ENCODE measurements around the gene SCAMP5. TPM values are rescaled to one million over a fixed set of nuclear protein-coding genes. Genes with fewer than 3 reads are reported as not detected.

Gene SCAMP5
- total RNA-seq, 1 donor from 2014 or later: 2.6 TPM

- no peak for ATAC-seq
- intact Hi-C loops (cut with DNase I): no loop called here
- no peak for TF ChIP-seq CTCF (IDR thresholded peaks at IDR 0.05)
- Histone ChIP-seq H3K9me3 (no peaks in the 10 kb centered on the region), H3K4me3 (no peak overlapping the region), H3K36me3 (no peaks in the 10 kb centered on the region), H3K27ac (no peak overlapping the region), H3K4me1 (peaks cover 42% of the 10 kb centered on the region), H3K27me3 (no peaks in the 10 kb centered on the region)
- no peak for DNase-seq
These were observed 35.8 kb upstream of the SCAMP5 start for GRCh38 chr15:74959586-74959939.

GRCh38 chr15:74960286-74960685 lies 35.1 kb upstream of the SCAMP5 start:
- Histone ChIP-seq H3K9me3 (no peaks in the 10 kb centered on the region), H3K36me3 (no peaks in the 10 kb centered on the region), H3K27ac (no peak overlapping the region), H3K4me3 (no peak overlapping the region), H3K27me3 (no peaks in the 10 kb centered on the region), H3K4me1 (peaks cover 37% of the 10 kb centered on the region)
- TF ChIP-seq CTCF (IDR thresholded peaks at IDR 0.05): no peak
- no peak for DNase-seq
- intact Hi-C loops (cut with DNase I): no loop called here
- ATAC-seq: no peak

GRCh38 chr15:74960995-74961588 lies 34.3 kb upstream of the SCAMP5 start:
- Histone ChIP-seq H3K9me3 (no peaks in the 10 kb centered on the region), H3K4me1 (peaks cover 29% of the 10 kb centered on the region), H3K27me3 (no peaks in the 10 kb centered on the region), H3K4me3 (no peak overlapping the region), H3K27ac (peak overlapping the region; percentile 30), H3K36me3 (no peaks in the 10 kb centered on the region)
- no peak for DNase-seq
- intact Hi-C loops (cut with DNase I): no loop called here
- TF ChIP-seq CTCF (IDR thresholded peaks at IDR 0.05): no peak
- ATAC-seq: no peak

- H3K4me1 ChIP-seq: peaks cover 29% of the 10 kb centered on the region
- H3K36me3 ChIP-seq: no peaks in the 10 kb centered on the region
These were observed 33.7 kb upstream of the SCAMP5 start for GRCh38 chr15:74961616-74962015.

GRCh38 chr15:74962219-74962618 lies 33.1 kb upstream of the SCAMP5 start:
- Histone ChIP-seq H3K27me3 (no peaks in the 10 kb centered on the region), H3K4me3 (no peak overlapping the region), H3K27ac (no peak overlapping the region), H3K36me3 (no peaks in the 10 kb centered on the region), H3K9me3 (no peaks in the 10 kb centered on the region), H3K4me1 (peaks cover 27% of the 10 kb centered on the region)
- ATAC-seq (no peak), DNase-seq (no peak)
- TF ChIP-seq CTCF (IDR thresholded peaks at IDR 0.05): no peak
- intact Hi-C loops (cut with DNase I): no loop called here

More at GRCh38 chr15:74961616-74962015, 33.7 kb upstream of the SCAMP5 start:
- H3K4me3 ChIP-seq: no peak overlapping the region
- intact Hi-C loops (cut with DNase I): no loop called here
- no peak for ATAC-seq
- no peaks in the 10 kb centered on the region for H3K9me3 ChIP-seq
- DNase-seq: no peak
- H3K27ac ChIP-seq: peak overlapping the region; percentile 30
- no peak for TF ChIP-seq CTCF (IDR thresholded peaks at IDR 0.05)
- H3K27me3 ChIP-seq: no peaks in the 10 kb centered on the region

- no peaks in the 10 kb centered on the region for H3K36me3 ChIP-seq
- ATAC-seq: no peak
- no peak for TF ChIP-seq CTCF (IDR thresholded peaks at IDR 0.05)
- no peak overlapping the region for H3K27ac ChIP-seq
- no peak overlapping the region for H3K4me3 ChIP-seq
- H3K9me3 ChIP-seq: no peaks in the 10 kb centered on the region
- DNase-seq: no peak
- intact Hi-C loops (cut with DNase I): no loop called here
- H3K27me3 ChIP-seq: no peaks in the 10 kb centered on the region
- H3K4me1 ChIP-seq: peaks cover 25% of the 10 kb centered on the region
These were observed 32.7 kb upstream of the SCAMP5 start for GRCh38 chr15:74962671-74963070.
